ENCODE data around the gene SNX2.

Gene SNX2

DNA sequence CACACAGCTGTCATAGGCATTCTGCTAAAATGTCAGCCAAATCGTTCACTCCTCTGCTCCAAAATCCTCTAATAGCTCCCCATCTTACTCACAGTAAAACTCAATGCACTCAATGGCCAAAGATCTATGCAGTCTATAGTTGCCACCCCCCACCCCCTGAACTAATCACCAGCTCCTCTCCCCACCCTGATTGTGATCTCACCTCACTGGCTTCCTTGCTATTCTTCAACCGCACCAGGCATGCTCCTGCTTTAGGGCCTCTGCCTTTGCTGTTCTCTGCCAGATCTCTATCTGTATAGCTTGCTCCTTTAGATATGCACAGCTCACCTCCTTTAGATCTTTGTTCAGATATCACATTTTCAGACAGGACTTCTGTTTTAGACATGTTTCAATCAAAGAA lies 33.2 kb upstream of the SNX2 start:
- ChIA-PET CTCF (no interaction called here), POLR2A (no interaction called here)
- no peak for DNase-seq (ENCODE audit: extremely low spot score)
- TF ChIP-seq ELF4 (IDR thresholded peaks at IDR 0.05): no peak

GRCh38 chr5:122743261-122743660 lies 31.6 kb upstream of the SNX2 start:
- ChIA-PET POLR2A (no interaction called here), CTCF (no interaction called here)
- no peak for TF ChIP-seq SUZ12 (IDR thresholded peaks at IDR 0.05)
- TF ChIP-seq LEF1 (IDR thresholded peaks at IDR 0.05; ENCODE audit: borderline replicate concordance): no peak
- TF ChIP-seq BHLHE40 (IDR thresholded peaks at IDR 0.05; ENCODE audit: borderline replicate concordance): no peak
- TF ChIP-seq SP1 (IDR thresholded peaks at IDR 0.05): no peak
- no peak for TF ChIP-seq NFRKB (IDR thresholded peaks at IDR 0.05)
- TF ChIP-seq ARNT (IDR thresholded peaks at IDR 0.05): no peak
- TF ChIP-seq TARDBP (IDR thresholded peaks at IDR 0.05): no peak
- TF ChIP-seq CTBP1 (IDR thresholded peaks at IDR 0.05; ENCODE audit: borderline replicate concordance): no peak
- no peak for TF ChIP-seq ZNF384 (IDR thresholded peaks at IDR 0.05)
- TF ChIP-seq L3MBTL2 (conservative IDR thresholded peaks at IDR 0.05): no peak
- no peak for TF ChIP-seq FOXK2 (IDR thresholded peaks at IDR 0.05)
- TF ChIP-seq HDGF (IDR thresholded peaks at IDR 0.05; ENCODE audit: borderline replicate concordance): no peak
- TF ChIP-seq ELF4 (IDR thresholded peaks at IDR 0.05): no peak
- TF ChIP-seq FOXM1 (IDR thresholded peaks at IDR 0.05; ENCODE audit: borderline replicate concordance): no peak
- TF ChIP-seq FOXA1 (IDR thresholded peaks at IDR 0.05): no peak
- no peak for TF ChIP-seq PKNOX1 (IDR thresholded peaks at IDR 0.05)
- DNase-seq (ENCODE audit: extremely low spot score): no peak

- TF ChIP-seq PKNOX1 (IDR thresholded peaks at IDR 0.05) (no peak), CTBP1 (IDR thresholded peaks at IDR 0.05; ENCODE audit: borderline replicate concordance) (no peak), FOXM1 (IDR thresholded peaks at IDR 0.05; ENCODE audit: borderline replicate concordance) (no peak), NFRKB (IDR thresholded peaks at IDR 0.05) (no peak), SUZ12 (IDR thresholded peaks at IDR 0.05) (no peak), ZNF384 (IDR thresholded peaks at IDR 0.05) (no peak), ELF4 (IDR thresholded peaks at IDR 0.05) (no peak), ARNT (IDR thresholded peaks at IDR 0.05) (no peak), SP1 (IDR thresholded peaks at IDR 0.05) (no peak), FOXK2 (IDR thresholded peaks at IDR 0.05) (no peak), HDGF (IDR thresholded peaks at IDR 0.05; ENCODE audit: borderline replicate concordance) (no peak), LEF1 (IDR thresholded peaks at IDR 0.05; ENCODE audit: borderline replicate concordance) (no peak), L3MBTL2 (conservative IDR thresholded peaks at IDR 0.05) (no peak), TARDBP (IDR thresholded peaks at IDR 0.05) (no peak)
- no peak for DNase-seq (ENCODE audit: extremely low spot score)
- CTCF ChIA-PET: no interaction called here
- POLR2A ChIA-PET: no interaction called here
Observed at GRCh38 chr5:122745597-122745996, 29.3 kb upstream of the SNX2 start.

DNA sequence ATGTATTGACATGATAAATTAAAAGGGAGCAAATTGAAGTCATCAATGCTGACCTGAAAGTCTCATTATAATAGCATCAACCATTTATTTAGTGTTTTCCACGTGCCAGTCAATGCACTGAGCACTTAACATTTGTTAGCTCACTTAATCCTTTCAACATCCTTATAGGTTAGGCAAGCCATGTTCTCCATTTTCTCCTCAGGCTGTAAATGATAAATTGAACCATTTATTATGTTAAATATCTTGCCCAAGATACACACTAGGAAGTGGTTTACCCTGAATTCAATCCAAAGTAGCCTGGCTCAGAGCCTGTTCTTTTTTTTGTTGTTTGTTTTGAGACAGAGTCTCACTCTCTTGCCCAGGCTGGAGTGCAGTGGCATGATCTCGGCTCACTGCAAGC lies 25.0 kb upstream of the SNX2 start:
- ChIA-PET CTCF (interaction anchor here (0.6 kb wide), 1 partner anchor 18 kb away, joined by 3 read pairs; no protein-coding TSS in a partner anchor), POLR2A (no interaction called here)
- no peak for TF ChIP-seq FOXK2 (IDR thresholded peaks at IDR 0.05)
- TF ChIP-seq TARDBP (IDR thresholded peaks at IDR 0.05): no peak
- no peak for TF ChIP-seq ELF4 (IDR thresholded peaks at IDR 0.05)
- no peak for TF ChIP-seq NFRKB (IDR thresholded peaks at IDR 0.05)
- no peak for TF ChIP-seq FOXM1 (IDR thresholded peaks at IDR 0.05; ENCODE audit: borderline replicate concordance)
- TF ChIP-seq PKNOX1 (IDR thresholded peaks at IDR 0.05): no peak
- no peak for TF ChIP-seq ARNT (IDR thresholded peaks at IDR 0.05)
- no peak for TF ChIP-seq CTBP1 (IDR thresholded peaks at IDR 0.05; ENCODE audit: borderline replicate concordance)
- TF ChIP-seq BHLHE40 (IDR thresholded peaks at IDR 0.05; ENCODE audit: borderline replicate concordance): no peak
- no peak for TF ChIP-seq FOXA1 (IDR thresholded peaks at IDR 0.05)
- no peak for TF ChIP-seq ZNF384 (IDR thresholded peaks at IDR 0.05)
- no peak for TF ChIP-seq HDGF (IDR thresholded peaks at IDR 0.05; ENCODE audit: borderline replicate concordance)
- TF ChIP-seq L3MBTL2 (conservative IDR thresholded peaks at IDR 0.05): no peak
- no peak for TF ChIP-seq SP1 (IDR thresholded peaks at IDR 0.05)
- no peak for TF ChIP-seq LEF1 (IDR thresholded peaks at IDR 0.05; ENCODE audit: borderline replicate concordance)
- TF ChIP-seq SUZ12 (IDR thresholded peaks at IDR 0.05): no peak
- DNase-seq (ENCODE audit: extremely low spot score): no peak

- DNase-seq (ENCODE audit: extremely low spot score): no peak
- TF ChIP-seq FOXA1 (IDR thresholded peaks at IDR 0.05) (no peak), NFRKB (IDR thresholded peaks at IDR 0.05) (no peak), FOXM1 (IDR thresholded peaks at IDR 0.05; ENCODE audit: borderline replicate concordance) (no peak), LEF1 (IDR thresholded peaks at IDR 0.05; ENCODE audit: borderline replicate concordance) (no peak), L3MBTL2 (conservative IDR thresholded peaks at IDR 0.05) (no peak), ELF4 (IDR thresholded peaks at IDR 0.05) (no peak), ZNF384 (IDR thresholded peaks at IDR 0.05) (no peak), HDGF (IDR thresholded peaks at IDR 0.05; ENCODE audit: borderline replicate concordance) (no peak), PKNOX1 (IDR thresholded peaks at IDR 0.05) (no peak), CTBP1 (IDR thresholded peaks at IDR 0.05; ENCODE audit: borderline replicate concordance) (no peak), TARDBP (IDR thresholded peaks at IDR 0.05) (no peak)
- CTCF ChIA-PET: interaction anchor here (0.6 kb wide), 3 partner anchors 23 to 1971 kb away, joined by 4 to 8 read pairs (median 5); no protein-coding TSS in a partner anchor
- POLR2A ChIA-PET: interaction anchor here (1.1 kb wide), 1 partner anchor 22 kb away, joined by 3 read pairs; no protein-coding TSS in a partner anchor
Observed at GRCh38 chr5:122751293-122751782, 23.5 kb upstream of the SNX2 start.

DNA sequence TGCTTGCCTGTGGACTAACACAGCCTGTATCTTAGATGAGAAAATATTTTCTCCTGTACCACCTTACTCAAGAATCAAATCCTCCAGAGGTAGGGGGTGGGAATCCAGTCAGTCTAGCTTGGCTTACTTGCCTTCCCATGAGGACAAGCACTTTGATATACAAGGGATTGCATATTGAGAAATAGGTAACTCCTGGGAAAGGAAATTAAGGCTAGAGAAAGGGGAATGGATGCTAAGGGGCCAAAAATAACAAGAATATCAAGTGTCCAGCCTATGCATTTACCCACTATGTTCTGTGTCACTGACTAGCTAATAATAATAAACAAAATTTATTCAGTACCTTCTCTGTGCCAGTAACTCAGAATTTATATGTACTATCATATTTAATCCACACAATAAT lies 21.4 kb upstream of the SNX2 start:
- CTCF ChIA-PET: no interaction called here

More for the DNA sequence above, 21.4 kb upstream of the SNX2 start:
- TF ChIP-seq TARDBP (IDR thresholded peaks at IDR 0.05): no peak
- TF ChIP-seq FOXM1 (IDR thresholded peaks at IDR 0.05; ENCODE audit: borderline replicate concordance): no peak
- TF ChIP-seq ELF4 (IDR thresholded peaks at IDR 0.05): no peak
- no peak for TF ChIP-seq SP1 (IDR thresholded peaks at IDR 0.05)
- no peak for TF ChIP-seq FOXK2 (IDR thresholded peaks at IDR 0.05)
- no peak for TF ChIP-seq L3MBTL2 (conservative IDR thresholded peaks at IDR 0.05)
- TF ChIP-seq SUZ12 (IDR thresholded peaks at IDR 0.05): no peak
- no peak for TF ChIP-seq ZNF384 (IDR thresholded peaks at IDR 0.05)
- TF ChIP-seq LEF1 (IDR thresholded peaks at IDR 0.05; ENCODE audit: borderline replicate concordance): no peak
- no peak for TF ChIP-seq ARNT (IDR thresholded peaks at IDR 0.05)
- no peak for TF ChIP-seq BHLHE40 (IDR thresholded peaks at IDR 0.05; ENCODE audit: borderline replicate concordance)
- no peak for TF ChIP-seq NFRKB (IDR thresholded peaks at IDR 0.05)
- TF ChIP-seq FOXA1 (IDR thresholded peaks at IDR 0.05): no peak
- TF ChIP-seq PKNOX1 (IDR thresholded peaks at IDR 0.05): no peak
- no peak for TF ChIP-seq HDGF (IDR thresholded peaks at IDR 0.05; ENCODE audit: borderline replicate concordance)
- TF ChIP-seq CTBP1 (IDR thresholded peaks at IDR 0.05; ENCODE audit: borderline replicate concordance): no peak
- POLR2A ChIA-PET: no interaction called here
- no peak for DNase-seq (ENCODE audit: extremely low spot score)
